ENCODE data around the gene SLC26A1. TPM values are rescaled to one million over a fixed set of nuclear protein-coding genes. Genes with fewer than 3 reads are reported as not detected.

The SLC26A1 gene
- polyA plus RNA-seq, 1 donor (not counting 4 experiments of a cell fraction or from before 2014, with no cell fraction given): not detected

- no peak overlapping the region for H3K4me3 ChIP-seq (ENCODE audit: control insufficient read depth in 2 of 3, extremely low read depth in 1 of 3, insufficient read depth in 2 of 3, low read depth in 1 of 3, low read length in 3 of 3)
- no peak overlapping the region for H2AFZ ChIP-seq (ENCODE audit: control insufficient read depth, low read length)
- H3K36me3 ChIP-seq (ENCODE audit: control insufficient read depth in 2 of 2, extremely low read depth in 1 of 2, insufficient read depth in 2 of 2, low read length in 2 of 2): no peaks in the 10 kb centered on the region
- no peak overlapping the region for H3K9ac ChIP-seq (ENCODE audit: control insufficient read depth, extremely low read depth, insufficient read depth, low read length)
- H3K27ac ChIP-seq (ENCODE audit: control insufficient read depth, insufficient read depth, low read length): no peak overlapping the region
- FAIRE-seq (no peak), DNase-seq (ENCODE audit: low read depth, low spot score) (no peak)
- dilution Hi-C loops (cut with MboI; ENCODE audit: extremely low pct_ligation_motif_present, low sequenced_read_pairs): no loop called here
- no peaks in the 10 kb centered on the region for H3K9me3 ChIP-seq (ENCODE audit: control insufficient read depth, low read depth, low read length)
- H3K27me3 ChIP-seq (ENCODE audit: control insufficient read depth, extremely low read depth, insufficient read depth, low read length): no peaks in the 10 kb centered on the region
- H3K79me2 ChIP-seq (ENCODE audit: control insufficient read depth, insufficient read depth, low read length): no peaks in the 10 kb centered on the region
- H3K4me2 ChIP-seq (ENCODE audit: control insufficient read depth, extremely low read depth, insufficient read depth, low read depth, low read length): no peak overlapping the region
- no peaks in the 10 kb centered on the region for H3K9me1 ChIP-seq (ENCODE audit: control insufficient read depth, extremely low read depth, insufficient read depth, low read length)
- H3K4me1 ChIP-seq (ENCODE audit: control insufficient read depth, extremely low read depth, insufficient read depth, low read length): peaks cover 10% of the 10 kb centered on the region
- peaks cover 2% of the 10 kb centered on the region for H4K20me1 ChIP-seq (ENCODE audit: control insufficient read depth, extremely low read depth, insufficient read depth, low read length)
- TF ChIP-seq CTCF (optimal IDR thresholded peaks at IDR 0.05 in 1 of 3, IDR thresholded peaks at IDR 0.05 in 1 of 3, conservative IDR thresholded peaks at IDR 0.05 in 1 of 3; ENCODE audit: extremely low read depth in 1 of 3, insufficient read depth in 2 of 3, low read length in 3 of 3) (no peak), EZH2 (IDR thresholded peaks at IDR 0.05; ENCODE audit: low read length) (no peak)
These were observed 21.3 kb upstream of the SLC26A1 start for GRCh38 chr4:1014291-1015167.

- H3K9ac ChIP-seq (ENCODE audit: control insufficient read depth, extremely low read depth, insufficient read depth, low read length): no peak overlapping the region
These were observed 20.2 kb upstream of the SLC26A1 start for GRCh38 chr4:1013225-1014073.

More at GRCh38 chr4:1013225-1014073, 20.2 kb upstream of the SLC26A1 start:
- Histone ChIP-seq H3K4me2 (ENCODE audit: control insufficient read depth, extremely low read depth, insufficient read depth, low read depth, low read length) (no peak overlapping the region), H3K27me3 (ENCODE audit: control insufficient read depth, extremely low read depth, insufficient read depth, low read length) (peaks cover 8% of the 10 kb centered on the region), H3K79me2 (ENCODE audit: control insufficient read depth, insufficient read depth, low read length) (no peaks in the 10 kb centered on the region), H3K4me1 (ENCODE audit: control insufficient read depth, extremely low read depth, insufficient read depth, low read length) (peaks cover 15% of the 10 kb centered on the region), H3K9me1 (ENCODE audit: control insufficient read depth, extremely low read depth, insufficient read depth, low read length) (no peaks in the 10 kb centered on the region), H2AFZ (ENCODE audit: control insufficient read depth, low read length) (no peak overlapping the region), H3K36me3 (ENCODE audit: control insufficient read depth in 2 of 2, extremely low read depth in 1 of 2, insufficient read depth in 2 of 2, low read length in 2 of 2) (no peaks in the 10 kb centered on the region), H4K20me1 (ENCODE audit: control insufficient read depth, extremely low read depth, insufficient read depth, low read length) (peaks cover 2% of the 10 kb centered on the region), H3K9me3 (ENCODE audit: control insufficient read depth, low read depth, low read length) (no peaks in the 10 kb centered on the region), H3K27ac (ENCODE audit: control insufficient read depth, insufficient read depth, low read length) (no peak overlapping the region), H3K4me3 (ENCODE audit: control insufficient read depth in 2 of 3, extremely low read depth in 1 of 3, insufficient read depth in 2 of 3, low read depth in 1 of 3, low read length in 3 of 3) (no peak overlapping the region)
- FAIRE-seq: no peak
- no peak for TF ChIP-seq CTCF (optimal IDR thresholded peaks at IDR 0.05 in 1 of 3, IDR thresholded peaks at IDR 0.05 in 1 of 3, conservative IDR thresholded peaks at IDR 0.05 in 1 of 3; ENCODE audit: extremely low read depth in 1 of 3, insufficient read depth in 2 of 3, low read length in 3 of 3)
- no peak for TF ChIP-seq EZH2 (IDR thresholded peaks at IDR 0.05; ENCODE audit: low read length)
- DNase-seq (ENCODE audit: low read depth, low spot score): no peak
- dilution Hi-C loops (cut with MboI; ENCODE audit: extremely low pct_ligation_motif_present, low sequenced_read_pairs): no loop called here
